Liver (tissue), 3 donors: ENCODE data around the gene C15orf39.

Experiments used
- CTCF ChIP-seq: fragments of 150-350 bp; IDR thresholded peaks from 2 replicates; pipeline ENCODE4 v1.5.1; 2017; ENCODE audit warnings: improper control_type of control experiment, low read depth, low read length; ENCODE audit not compliant: missing input control
- GABPA ChIP-seq, 2 donors: IDR thresholded peaks in 1 of 2; conservative IDR thresholded peaks in 1 of 2; 2 replicates each; pipeline ENCODE4 v1.6.1; 2016; ENCODE audit warnings: antibody characterized with exemption in 2 of 2, mild to moderate bottlenecking in 1 of 2, moderate library complexity in 1 of 2
- RAD21 ChIP-seq, 2 donors: IDR thresholded peaks; 2 replicates each; pipeline ENCODE4 v1.6.1; 2016; ENCODE audit warnings: antibody characterized with exemption in 2 of 2, mild to moderate bottlenecking in 2 of 2
- YY1 ChIP-seq: IDR thresholded peaks from 2 replicates; pipeline ENCODE4 v1.6.1; 2016; ENCODE audit warnings: antibody characterized with exemption, mild to moderate bottlenecking
- TF ChIP-seq, protein P1 (sequence below): IDR thresholded peaks from 2 replicates; pipeline ENCODE4 v1.6.1; 2016; ENCODE audit warnings: antibody characterized with exemption, mild to moderate bottlenecking
- donor health status: healthy.
- donor health status: healthy.

- TF ChIP-seq CTCF (no peak), YY1 (no peak), GABPA (IDR thresholded peaks at IDR 0.05 in 1 of 2, conservative IDR thresholded peaks at IDR 0.05 in 1 of 2) (no peak), RAD21 (IDR thresholded peaks at IDR 0.05) (no peak)
- TF ChIP-seq, protein P1, sequence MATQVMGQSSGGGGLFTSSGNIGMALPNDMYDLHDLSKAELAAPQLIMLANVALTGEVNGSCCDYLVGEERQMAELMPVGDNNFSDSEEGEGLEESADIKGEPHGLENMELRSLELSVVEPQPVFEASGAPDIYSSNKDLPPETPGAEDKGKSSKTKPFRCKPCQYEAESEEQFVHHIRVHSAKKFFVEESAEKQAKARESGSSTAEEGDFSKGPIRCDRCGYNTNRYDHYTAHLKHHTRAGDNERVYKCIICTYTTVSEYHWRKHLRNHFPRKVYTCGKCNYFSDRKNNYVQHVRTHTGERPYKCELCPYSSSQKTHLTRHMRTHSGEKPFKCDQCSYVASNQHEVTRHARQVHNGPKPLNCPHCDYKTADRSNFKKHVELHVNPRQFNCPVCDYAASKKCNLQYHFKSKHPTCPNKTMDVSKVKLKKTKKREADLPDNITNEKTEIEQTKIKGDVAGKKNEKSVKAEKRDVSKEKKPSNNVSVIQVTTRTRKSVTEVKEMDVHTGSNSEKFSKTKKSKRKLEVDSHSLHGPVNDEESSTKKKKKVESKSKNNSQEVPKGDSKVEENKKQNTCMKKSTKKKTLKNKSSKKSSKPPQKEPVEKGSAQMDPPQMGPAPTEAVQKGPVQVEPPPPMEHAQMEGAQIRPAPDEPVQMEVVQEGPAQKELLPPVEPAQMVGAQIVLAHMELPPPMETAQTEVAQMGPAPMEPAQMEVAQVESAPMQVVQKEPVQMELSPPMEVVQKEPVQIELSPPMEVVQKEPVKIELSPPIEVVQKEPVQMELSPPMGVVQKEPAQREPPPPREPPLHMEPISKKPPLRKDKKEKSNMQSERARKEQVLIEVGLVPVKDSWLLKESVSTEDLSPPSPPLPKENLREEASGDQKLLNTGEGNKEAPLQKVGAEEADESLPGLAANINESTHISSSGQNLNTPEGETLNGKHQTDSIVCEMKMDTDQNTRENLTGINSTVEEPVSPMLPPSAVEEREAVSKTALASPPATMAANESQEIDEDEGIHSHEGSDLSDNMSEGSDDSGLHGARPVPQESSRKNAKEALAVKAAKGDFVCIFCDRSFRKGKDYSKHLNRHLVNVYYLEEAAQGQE: no peak
Observed at GRCh38 chr15:75178938-75179745, 22.5 kb upstream of the C15orf39 start.
